HCT116 (cell line): ENCODE data around the gene IFIT5. TPM values are rescaled to one million over a fixed set of nuclear protein-coding genes. Genes with fewer than 3 reads are reported as not detected.

Experiments
- ATAC-seq: fragments of 200-7000 bp; cut with Tn5 transposase; 2 replicates; pipeline ENCODE4 v1.9.1; 2020; ENCODE audit warnings: mild to moderate bottlenecking, moderate library complexity
- BruUV-seq: library from RNA; stranded (reverse); fragments of 400-500 nt; replicated peaks from 2 replicates; lab custom pipeline; 2021; lab: Mats Ljungman, UMichigan
- CTCF ChIA-PET: fragments of 300-600 bp; sonication (Branson Sonifier 250); formaldehyde crosslinking; loops from one replicate; lab custom pipeline; 2021; ENCODE audit warnings: antibody characterized with exemption; lab: Charles Lee
- POLR2A ChIA-PET: fragments of 300-600, 350-600 bp; sonication (Branson Sonifier 250); formaldehyde crosslinking; loops from one replicate; lab custom pipeline; 2021; ENCODE audit warnings: antibody characterized with exemption; lab: Charles Lee
- RAD21 ChIA-PET, 2 experiments: fragments of 300-600 bp; sonication (Branson Sonifier 250); formaldehyde crosslinking; loops; one replicate each; lab custom pipeline; 2023; ENCODE audit warnings: low total read pairs in 2 of 2; ENCODE audit not compliant: uncharacterized antibody in 2 of 2, unreplicated experiment in 2 of 2, low non-redundant PET in 1 of 2; lab: Charles Lee
- DNase-seq: peaks from one replicate; pipeline ENCODE4 v3.0.0-alpha.2; 2010; ENCODE audit warnings: low read depth, low spot score
- H2AFZ ChIP-seq: fragments of 200-600 bp; shearing (Covaris generic), sonication (generic); 2 replicates; pipeline ENCODE4 v1.6.1; 2017; ENCODE audit warnings: low read depth, mixed run types, mixed read lengths, antibody characterized with exemption, low read length; ENCODE audit not compliant: poor library complexity, severe bottlenecking
- H3K27ac ChIP-seq: 2 replicates; pipeline ENCODE4 v1.5.1; 2012; ENCODE audit warnings: low read depth, low read length
- H3K27me3 ChIP-seq: fragments of 200-600 bp; sonication (generic); 2 replicates; pipeline ENCODE4 v1.6.1; 2016; ENCODE audit warnings: mixed run types, low read length, mixed read lengths; ENCODE audit not compliant: insufficient read depth
- H3K36me3 ChIP-seq, 2 experiments: fragments of 200-500 bp in 1 of 2; fragments of 200-600 bp in 1 of 2; sonication (Bioruptor generic) in 1 of 2; sonication (generic) in 1 of 2; 2 replicates each; pipeline versions ENCODE4 v1.5.1 to v1.6.1; 2014 to 2016; ENCODE audit warnings: low read length in 2 of 2, inconsistent platforms in 1 of 2, mixed read lengths in 1 of 2, mixed run types in 1 of 2; ENCODE audit not compliant: insufficient read depth in 2 of 2, control insufficient read depth in 1 of 2
- H3K4me1 ChIP-seq, 2 experiments: fragments of 200-600 bp in 1 of 2; sonication (generic) in 1 of 2; 2 replicates each; pipeline versions ENCODE4 v1.5.1 to v1.6.1; 2012 to 2017; ENCODE audit warnings: low read length in 2 of 2, inconsistent platforms in 1 of 2, mild to moderate bottlenecking in 1 of 2, mixed read lengths in 1 of 2, mixed run types in 1 of 2, moderate library complexity in 1 of 2; ENCODE audit not compliant: insufficient read depth in 2 of 2, control insufficient read depth in 1 of 2
- H3K4me2 ChIP-seq: fragments of 200-600 bp; sonication (generic); 2 replicates; pipeline ENCODE4 v1.6.1; 2017; ENCODE audit warnings: mixed run types, low read length, mixed read lengths
- H3K4me3 ChIP-seq, 2 experiments: fragments of 200-600 bp in 1 of 2; sonication (generic) in 1 of 2; replicated peaks in 1 of 2; 2 replicates each; pipeline ENCODE4 v1.5.1; 2011 to 2016; ENCODE audit warnings: low read length in 2 of 2, control low read depth in 1 of 2, low read depth in 1 of 2, mild to moderate bottlenecking in 1 of 2, mixed read lengths in 1 of 2, mixed run types in 1 of 2
- H3K79me2 ChIP-seq: fragments of 200-600 bp; sonication (generic); 2 replicates; pipeline ENCODE4 v1.6.1; 2017; ENCODE audit warnings: mild to moderate bottlenecking, mixed run types, low read length, moderate library complexity, mixed read lengths; ENCODE audit not compliant: insufficient read depth
- H3K9ac ChIP-seq: fragments of 200-600 bp; sonication (generic); 2 replicates; pipeline ENCODE4 v1.6.1; 2016; ENCODE audit warnings: low read length, mixed read lengths
- H3K9me2 ChIP-seq: fragments of 200-600 bp; sonication (generic), shearing (Covaris generic); 2 replicates; pipeline ENCODE4 v1.6.1; 2017; ENCODE audit warnings: mixed run types, mild to moderate bottlenecking, moderate library complexity; ENCODE audit not compliant: insufficient read depth
- H3K9me3 ChIP-seq, 2 experiments: fragments of 200-500 bp in 1 of 2; fragments of 200-600 bp in 1 of 2; sonication (Bioruptor generic) in 1 of 2; sonication (generic) in 1 of 2; 2 replicates each; pipeline ENCODE4 v1.6.1; 2014 to 2017; ENCODE audit warnings: low read length in 2 of 2, mixed read lengths in 2 of 2, inconsistent platforms in 1 of 2, low read depth in 1 of 2, mild to moderate bottlenecking in 1 of 2, mixed run types in 1 of 2, moderate library complexity in 1 of 2; ENCODE audit not compliant: control insufficient read depth in 1 of 2, insufficient read depth in 1 of 2
- H4K20me1 ChIP-seq: fragments of 200-600 bp; sonication (generic), shearing (Covaris generic); 2 replicates; pipeline ENCODE4 v1.6.1; 2017; ENCODE audit warnings: mixed run types, mild to moderate bottlenecking, moderate library complexity; ENCODE audit not compliant: insufficient read depth
- CBX3 ChIP-seq: IDR thresholded peaks from 2 replicates; pipeline ENCODE4 v1.6.1; 2012; ENCODE audit warnings: low read depth
- CEBPB ChIP-seq: IDR thresholded peaks from 2 replicates; pipeline ENCODE4 v1.6.1; 2012; ENCODE audit warnings: low read depth
- FOSL1 ChIP-seq: IDR thresholded peaks from 2 replicates; pipeline ENCODE4 v1.6.1; 2012; ENCODE audit warnings: low read depth
- MAX ChIP-seq: IDR thresholded peaks from 2 replicates; pipeline ENCODE4 v1.6.1; 2012
- POLR2AphosphoS5 ChIP-seq: IDR thresholded peaks from 2 replicates; pipeline ENCODE4 v1.6.1; 2011; ENCODE audit warnings: mild to moderate bottlenecking, low read depth, low read length, moderate library complexity
- RAD21 ChIP-seq: IDR thresholded peaks from 2 replicates; pipeline ENCODE4 v1.6.1; 2012; ENCODE audit warnings: low read depth, mild to moderate bottlenecking
- SIN3A ChIP-seq: IDR thresholded peaks from 2 replicates; pipeline ENCODE4 v1.6.1; 2012; ENCODE audit warnings: low read depth
- ZBTB33 ChIP-seq: IDR thresholded peaks from 2 replicates; pipeline ENCODE4 v1.6.1; 2011; ENCODE audit warnings: mild to moderate bottlenecking, low read length, moderate library complexity; ENCODE audit not compliant: insufficient replicate concordance; ENCODE audit errors: extremely low read depth
- ZFX ChIP-seq: fragments of 450-650 bp; IDR thresholded peaks from 2 replicates; pipeline ENCODE4 v1.6.1; 2017
- ZNF274 ChIP-seq: fragments of 200-500 bp; sonication (Bioruptor generic); IDR thresholded peaks from 2 replicates; pipeline ENCODE4 v1.6.1; 2014; ENCODE audit warnings: mild to moderate bottlenecking, low read depth, low read length, inconsistent platforms
- intact Hi-C: fragments of 100-400 bp; cut with micrococcal nuclease; formaldehyde crosslinking; loops from 2 replicates; pipeline ENCODE4 v1.10.0; 2022
- total RNA-seq: library from RNA; stranded (reverse); gene quantifications from one replicate; pipeline ENCODE4 v1.2.1, GENCODE V29; 2021; ENCODE audit not compliant: unreplicated experiment
- TF ChIP-seq, protein P1 (sequence below): IDR thresholded peaks from 2 replicates; pipeline ENCODE4 v1.6.1; 2012; ENCODE audit warnings: low read depth

IFIT5 gene
- total RNA-seq, 1 experiment from 2014 or later = 11.1 TPM

GRCh38 chr10:89413398-89413912 lies 913 bp upstream of the IFIT5 start:
- Histone ChIP-seq H3K27me3 (no peaks in the 10 kb centered on the region), H3K36me3 (peaks cover 3 to 15% of the 10 kb centered on the region in 2 experiments; a peak in 2 of 4 replicates), H3K4me1 (peaks cover 7 to 14% of the 10 kb centered on the region in 2 experiments; a peak in 3 of 4 replicates), H4K20me1 (no peaks in the 10 kb centered on the region), H3K4me3 (peak overlapping the region in 1 of 2 experiments; percentile 78; a peak in 3 of 4 replicates), H3K4me2 (peak overlapping the region; percentile 90), H3K79me2 (peaks cover 26% of the 10 kb centered on the region), H2AFZ (no peak overlapping the region), H3K9me3 (no peaks in the 10 kb centered on the region; a peak in 1 of 4 replicates), H3K27ac (peak overlapping the region; percentile 66; the same call in 1 of the 2 replicates), H3K9me2 (no peaks in the 10 kb centered on the region), H3K9ac (no peak overlapping the region)
- intact Hi-C loops = no loop called here
- no peak for TF ChIP-seq CBX3
- no peak for TF ChIP-seq ZFX
- no peak for TF ChIP-seq ZNF274
- TF ChIP-seq ZBTB33 = no peak
- TF ChIP-seq RAD21 = no peak
- TF ChIP-seq, protein P1, sequence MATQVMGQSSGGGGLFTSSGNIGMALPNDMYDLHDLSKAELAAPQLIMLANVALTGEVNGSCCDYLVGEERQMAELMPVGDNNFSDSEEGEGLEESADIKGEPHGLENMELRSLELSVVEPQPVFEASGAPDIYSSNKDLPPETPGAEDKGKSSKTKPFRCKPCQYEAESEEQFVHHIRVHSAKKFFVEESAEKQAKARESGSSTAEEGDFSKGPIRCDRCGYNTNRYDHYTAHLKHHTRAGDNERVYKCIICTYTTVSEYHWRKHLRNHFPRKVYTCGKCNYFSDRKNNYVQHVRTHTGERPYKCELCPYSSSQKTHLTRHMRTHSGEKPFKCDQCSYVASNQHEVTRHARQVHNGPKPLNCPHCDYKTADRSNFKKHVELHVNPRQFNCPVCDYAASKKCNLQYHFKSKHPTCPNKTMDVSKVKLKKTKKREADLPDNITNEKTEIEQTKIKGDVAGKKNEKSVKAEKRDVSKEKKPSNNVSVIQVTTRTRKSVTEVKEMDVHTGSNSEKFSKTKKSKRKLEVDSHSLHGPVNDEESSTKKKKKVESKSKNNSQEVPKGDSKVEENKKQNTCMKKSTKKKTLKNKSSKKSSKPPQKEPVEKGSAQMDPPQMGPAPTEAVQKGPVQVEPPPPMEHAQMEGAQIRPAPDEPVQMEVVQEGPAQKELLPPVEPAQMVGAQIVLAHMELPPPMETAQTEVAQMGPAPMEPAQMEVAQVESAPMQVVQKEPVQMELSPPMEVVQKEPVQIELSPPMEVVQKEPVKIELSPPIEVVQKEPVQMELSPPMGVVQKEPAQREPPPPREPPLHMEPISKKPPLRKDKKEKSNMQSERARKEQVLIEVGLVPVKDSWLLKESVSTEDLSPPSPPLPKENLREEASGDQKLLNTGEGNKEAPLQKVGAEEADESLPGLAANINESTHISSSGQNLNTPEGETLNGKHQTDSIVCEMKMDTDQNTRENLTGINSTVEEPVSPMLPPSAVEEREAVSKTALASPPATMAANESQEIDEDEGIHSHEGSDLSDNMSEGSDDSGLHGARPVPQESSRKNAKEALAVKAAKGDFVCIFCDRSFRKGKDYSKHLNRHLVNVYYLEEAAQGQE = no peak
- no peak for TF ChIP-seq SIN3A
- TF ChIP-seq CEBPB = no peak
- no peak for TF ChIP-seq MAX
- TF ChIP-seq POLR2AphosphoS5 = no peak
- TF ChIP-seq FOSL1 = no peak
- no peak for ATAC-seq
- POLR2A ChIA-PET = interaction anchor here (1.4 kb wide), 1 partner anchor 21 kb away, joined by 7 read pairs; the partner anchor contains the start of gene IFIT1
- RAD21 ChIA-PET = no interaction called here
- DNase-seq = no peak
- no TSS peak for BruUV-seq
- CTCF ChIA-PET = no interaction called here
